ENCODE measurements around the gene OFD1. TPM values are rescaled to one million over a fixed set of nuclear protein-coding genes. Genes with fewer than 3 reads are reported as not detected.
A peak's percentile ranks its signal among the peaks of the same experiment; 100 is the strongest.

The OFD1 gene
- total and polyA plus RNA-seq, 4 donors = 8.4 to 61.6 (median 29.2) TPM

DNA sequence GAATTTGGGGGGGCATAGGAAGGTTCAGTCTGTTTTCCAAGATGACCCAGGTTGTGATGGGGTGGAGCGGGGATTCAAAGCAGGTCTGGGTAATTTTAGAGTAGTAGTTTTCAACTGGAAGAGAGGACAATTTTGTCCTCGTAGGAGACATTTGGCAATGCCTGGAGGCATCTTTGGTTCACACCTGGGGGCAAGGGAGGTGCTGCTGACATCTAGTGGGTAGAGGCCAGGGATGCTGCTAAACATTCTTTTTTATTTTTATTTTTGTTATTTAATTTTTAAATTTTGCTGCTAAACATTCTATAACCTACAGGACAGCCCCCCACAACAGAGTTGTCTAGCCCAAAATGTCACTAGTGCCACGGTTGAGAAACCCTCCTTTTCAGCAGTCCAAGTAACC, 43.7 kb upstream of the OFD1 start:
- H3K36me3 ChIP-seq (ENCODE audit: control insufficient read depth in 1 of 2, insufficient read depth in 2 of 2, low read length in 1 of 2) = no peaks in the 10 kb centered on the region
- H3K4me3 ChIP-seq (ENCODE audit: low read length in 2 of 2) = peak overlapping the region in 1 of 2 donors; percentile 83
- intact Hi-C loops (cut with DNase I) = loop anchor here (5.0 kb wide), 1 partner anchor 41 kb away; the partner anchor contains the start of genes OFD1 (in 2 of the 2) and TRAPPC2 (in 2 of the 2)
- H3K27ac ChIP-seq (ENCODE audit: low read depth in 1 of 2, low read length in 2 of 2) = no peak overlapping the region
- no peaks in the 10 kb centered on the region for H3K9me3 ChIP-seq (ENCODE audit: control insufficient read depth, low read length)
- DNase-seq (no peak), ATAC-seq (ENCODE audit: low FRiP score) (no peak)
- WGBS, 2 donors = 67 to 74% methylated on average over 3 of the region's 3 CpGs
- H3K27me3 ChIP-seq (ENCODE audit: control insufficient read depth in 1 of 2, insufficient read depth in 2 of 2, low read length in 1 of 2) = no peaks in the 10 kb centered on the region
- peaks cover 2 to 6% of the 10 kb centered on the region in 2 donors for H3K4me1 ChIP-seq (ENCODE audit: control insufficient read depth in 1 of 2, insufficient read depth in 2 of 2, low read length in 2 of 2)

DNA sequence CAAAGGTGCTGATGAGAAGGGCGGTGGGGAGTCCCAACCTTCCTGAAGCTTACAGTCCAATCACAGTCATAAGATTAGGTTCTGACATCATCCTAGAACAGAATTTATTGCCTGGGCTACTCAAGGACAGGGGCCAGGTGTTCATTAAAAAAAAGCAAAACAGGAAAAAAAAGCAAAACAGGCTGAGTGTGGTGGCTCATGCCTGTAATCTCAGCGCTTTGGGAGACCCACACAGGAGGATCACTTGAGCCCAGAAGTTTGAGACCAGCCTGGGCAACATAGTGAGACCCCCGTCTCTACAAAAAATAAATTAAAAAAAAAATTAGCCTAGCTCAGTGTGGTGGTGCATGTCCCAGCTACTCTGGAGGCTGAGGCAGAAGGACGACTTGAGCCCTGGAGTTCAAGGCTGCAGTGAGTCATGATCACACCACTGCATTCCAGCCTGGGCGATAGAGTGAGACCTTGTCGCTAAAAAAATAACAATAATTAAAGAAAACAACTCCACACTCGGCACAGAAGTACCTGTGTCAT, 42.6 kb upstream of the OFD1 start:
- 56 to 79% methylated on average over 7 of the region's 7 CpGs for WGBS, 2 donors
- H3K4me1 ChIP-seq (ENCODE audit: control insufficient read depth in 1 of 2, insufficient read depth in 2 of 2, low read length in 2 of 2) = peaks cover 2 to 13% of the 10 kb centered on the region in 2 donors
- intact Hi-C loops (cut with DNase I) = loop anchor here (5.0 kb wide), 1 partner anchor 40 kb away; the partner anchor contains the start of genes OFD1 (in 2 of the 2) and TRAPPC2 (in 2 of the 2)
- H3K9me3 ChIP-seq (ENCODE audit: control insufficient read depth, low read length) = no peaks in the 10 kb centered on the region
- no peak overlapping the region for H3K27ac ChIP-seq (ENCODE audit: low read depth in 1 of 2, low read length in 2 of 2)
- no peaks in the 10 kb centered on the region for H3K27me3 ChIP-seq (ENCODE audit: control insufficient read depth in 1 of 2, insufficient read depth in 2 of 2, low read length in 1 of 2)
- DNase-seq (no peak), ATAC-seq (ENCODE audit: low FRiP score) (no peak)
- H3K4me3 ChIP-seq (ENCODE audit: low read length in 2 of 2) = no peak overlapping the region
- H3K36me3 ChIP-seq (ENCODE audit: control insufficient read depth in 1 of 2, insufficient read depth in 2 of 2, low read length in 1 of 2) = no peaks in the 10 kb centered on the region

DNA sequence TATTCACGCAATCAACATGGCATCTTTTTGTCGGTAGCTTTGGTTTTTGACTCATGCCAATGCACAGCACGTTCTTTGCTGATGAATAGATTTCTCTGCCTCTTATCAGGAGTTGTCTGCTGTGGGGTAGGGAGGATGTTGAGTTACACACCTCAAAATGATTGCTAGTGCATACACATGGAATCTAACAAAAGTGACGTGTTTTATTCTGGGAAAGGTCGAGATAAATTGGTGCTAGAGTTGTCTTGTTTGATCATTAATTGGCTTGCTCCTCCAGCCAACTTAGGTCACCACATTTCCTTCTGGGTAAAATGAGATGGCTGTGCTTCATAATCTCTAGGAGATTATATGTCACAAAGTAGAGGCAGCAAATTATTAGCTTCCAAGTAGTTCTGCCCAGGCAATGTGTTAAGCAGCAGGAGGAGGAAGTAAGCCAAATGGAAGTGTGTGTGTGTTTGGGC, 41.7 kb upstream of the OFD1 start:
- H3K36me3 ChIP-seq (ENCODE audit: control insufficient read depth in 1 of 2, insufficient read depth in 2 of 2, low read length in 1 of 2) = no peaks in the 10 kb centered on the region
- no peaks in the 10 kb centered on the region for H3K9me3 ChIP-seq (ENCODE audit: control insufficient read depth, low read length)
- no peak overlapping the region for H3K27ac ChIP-seq (ENCODE audit: low read depth in 1 of 2, low read length in 2 of 2)
- WGBS, 2 donors = 79 to 89% methylated on average over 5 of the region's 5 CpGs
- H3K4me1 ChIP-seq (ENCODE audit: control insufficient read depth in 1 of 2, insufficient read depth in 2 of 2, low read length in 2 of 2) = peaks cover 2 to 14% of the 10 kb centered on the region in 2 donors
- ATAC-seq (ENCODE audit: low FRiP score) (no peak), DNase-seq (no peak)
- intact Hi-C loops (cut with DNase I) = loop anchor here (5.0 kb wide), 1 partner anchor 40 kb away; the partner anchor contains the start of genes OFD1 (in 2 of the 2) and TRAPPC2 (in 2 of the 2)
- H3K4me3 ChIP-seq (ENCODE audit: low read length in 2 of 2) = no peak overlapping the region
- no peaks in the 10 kb centered on the region for H3K27me3 ChIP-seq (ENCODE audit: control insufficient read depth in 1 of 2, insufficient read depth in 2 of 2, low read length in 1 of 2)

DNA sequence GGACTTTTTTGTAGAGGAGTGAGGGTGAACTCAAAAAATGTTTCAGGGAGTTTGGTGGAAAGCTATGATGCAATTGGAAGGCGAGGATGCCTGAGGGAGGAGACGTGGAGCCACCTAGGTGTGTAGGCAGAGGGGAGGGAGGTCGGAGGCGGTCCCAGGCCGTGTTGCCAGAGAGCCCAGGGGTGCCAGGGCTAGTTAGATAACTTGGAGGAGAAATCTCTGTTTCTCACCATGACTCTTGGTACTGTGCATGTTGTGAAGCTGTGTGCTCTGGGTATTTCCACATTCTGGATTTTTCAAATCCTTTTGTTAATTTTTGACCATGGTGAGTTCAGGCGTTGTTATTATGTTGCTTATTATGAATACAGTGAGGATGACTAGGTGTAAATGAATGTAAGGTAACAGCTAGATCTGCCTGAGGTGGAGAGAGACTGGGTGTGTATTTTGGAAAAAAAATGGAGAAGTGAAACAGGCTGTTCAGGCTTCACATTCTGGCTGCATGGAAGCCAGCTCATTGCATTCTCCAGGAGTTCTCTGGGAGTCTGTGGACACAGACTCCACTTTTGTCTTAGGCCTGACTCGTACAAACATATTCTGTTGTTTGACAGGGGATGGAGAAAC, 41.1 kb upstream of the OFD1 start:
- H3K36me3 ChIP-seq (ENCODE audit: control insufficient read depth in 1 of 2, insufficient read depth in 2 of 2, low read length in 1 of 2) = no peaks in the 10 kb centered on the region
- ATAC-seq (ENCODE audit: low FRiP score) = no peak
- no peak for DNase-seq
- WGBS, 2 donors = 53 to 58% methylated on average over 7 of the region's 7 CpGs
- H3K27ac ChIP-seq (ENCODE audit: low read depth in 1 of 2, low read length in 2 of 2) = no peak overlapping the region
- H3K4me1 ChIP-seq (ENCODE audit: control insufficient read depth in 1 of 2, insufficient read depth in 2 of 2, low read length in 2 of 2) = peaks cover 2 to 16% of the 10 kb centered on the region in 2 donors
- H3K27me3 ChIP-seq (ENCODE audit: control insufficient read depth in 1 of 2, insufficient read depth in 2 of 2, low read length in 1 of 2) = no peaks in the 10 kb centered on the region
- intact Hi-C loops (cut with DNase I) = loop anchor here (5.0 kb wide), 1 partner anchor 39 kb away; the partner anchor contains the start of genes OFD1 (in 2 of the 2) and TRAPPC2 (in 2 of the 2)
- H3K9me3 ChIP-seq (ENCODE audit: control insufficient read depth, low read length) = no peaks in the 10 kb centered on the region
- H3K4me3 ChIP-seq (ENCODE audit: low read length in 2 of 2) = no peak overlapping the region

DNA sequence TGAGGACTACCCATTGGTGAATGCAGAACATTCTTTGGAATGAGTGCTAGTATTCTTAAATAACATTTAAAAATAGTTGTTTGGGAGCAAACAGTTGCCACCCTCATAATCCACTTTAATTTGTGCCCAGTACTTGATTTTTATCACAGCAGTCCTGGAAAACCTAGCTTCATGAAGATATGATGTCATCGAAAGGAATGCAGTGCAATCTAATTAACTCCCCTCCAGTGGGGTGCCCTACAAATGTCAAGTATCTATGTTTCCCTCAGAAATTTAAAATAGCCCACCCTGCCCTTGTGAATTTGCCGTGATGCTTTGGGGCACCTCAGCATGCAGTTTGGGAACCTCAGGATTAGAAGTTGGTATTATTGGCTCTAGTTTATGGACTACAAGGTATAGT, 40.2 kb upstream of the OFD1 start:
- Histone ChIP-seq H3K27me3 (ENCODE audit: control insufficient read depth in 1 of 2, insufficient read depth in 2 of 2, low read length in 1 of 2) (no peaks in the 10 kb centered on the region), H3K4me3 (ENCODE audit: low read length in 2 of 2) (no peak overlapping the region), H3K27ac (ENCODE audit: low read depth in 1 of 2, low read length in 2 of 2) (no peak overlapping the region), H3K9me3 (ENCODE audit: control insufficient read depth, low read length) (no peaks in the 10 kb centered on the region), H3K4me1 (ENCODE audit: control insufficient read depth in 1 of 2, insufficient read depth in 2 of 2, low read length in 2 of 2) (peaks cover 2 to 16% of the 10 kb centered on the region in 2 donors), H3K36me3 (ENCODE audit: control insufficient read depth in 1 of 2, insufficient read depth in 2 of 2, low read length in 1 of 2) (no peaks in the 10 kb centered on the region)
- 56 to 77% methylated on average over 2 of the region's 2 CpGs for WGBS, 2 donors
- DNase-seq = no peak
- no peak for ATAC-seq (ENCODE audit: low FRiP score)
- intact Hi-C loops (cut with DNase I) = loop anchor here (5.0 kb wide), 1 partner anchor 38 kb away; the partner anchor contains the start of genes OFD1 (in 2 of the 2) and TRAPPC2 (in 2 of the 2)

DNA sequence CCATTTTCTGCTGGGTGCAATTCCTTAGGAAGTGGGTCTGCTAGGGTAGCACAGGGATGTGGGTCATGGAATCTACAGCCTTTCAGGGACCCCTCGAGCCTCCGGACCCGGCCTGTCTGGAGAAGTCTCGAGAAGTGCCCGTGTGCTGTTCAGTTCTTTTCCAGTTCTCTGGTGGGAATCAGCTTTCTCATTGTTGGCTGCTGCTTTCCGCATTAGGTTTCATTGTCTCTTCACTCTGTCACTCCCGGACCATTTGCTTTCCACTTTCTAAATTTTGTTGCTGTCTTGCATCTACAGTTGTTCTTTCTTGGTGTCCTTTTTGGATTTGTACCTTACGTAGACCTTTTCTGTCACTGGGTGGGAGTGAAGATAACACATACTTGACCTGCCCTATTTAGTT, 39.6 kb upstream of the OFD1 start:
- Histone ChIP-seq H3K4me1 (ENCODE audit: control insufficient read depth in 1 of 2, insufficient read depth in 2 of 2, low read length in 2 of 2) (peaks cover 2 to 16% of the 10 kb centered on the region in 2 donors), H3K4me3 (ENCODE audit: low read length in 2 of 2) (no peak overlapping the region), H3K27ac (ENCODE audit: low read depth in 1 of 2, low read length in 2 of 2) (peak overlapping the region in 1 of 2 donors; percentile 28)

DNA sequence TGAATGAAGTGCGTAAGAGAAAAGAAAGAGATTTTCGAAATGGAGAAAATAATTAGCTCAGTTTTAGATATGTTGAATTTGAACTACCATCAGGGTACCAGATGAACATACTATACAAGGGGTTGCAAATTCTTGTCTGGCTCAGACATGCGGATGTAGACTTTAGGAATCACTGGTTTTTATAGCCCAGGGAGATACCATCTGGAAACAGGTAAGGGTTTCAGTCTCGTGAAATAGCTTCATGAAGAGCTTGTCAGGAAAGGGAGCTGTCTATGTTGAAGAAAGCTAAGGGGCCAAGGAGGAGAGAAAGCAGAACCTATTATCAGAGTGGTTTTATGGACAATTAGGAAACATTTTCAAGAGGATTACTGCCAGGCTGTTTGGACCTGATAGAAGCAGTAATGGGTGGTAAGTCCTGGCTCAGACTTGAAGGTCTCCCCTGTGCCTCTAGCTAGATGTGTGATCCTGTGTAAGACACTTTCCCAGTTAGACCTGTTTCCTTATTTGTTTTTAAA, 38.9 kb upstream of the OFD1 start:
- WGBS, 2 donors = 95 to 98% methylated on average over 4 of the region's 4 CpGs
- ATAC-seq (ENCODE audit: low FRiP score) (no peak), DNase-seq (no peak)
- no peak overlapping the region for H3K4me3 ChIP-seq (ENCODE audit: low read length in 2 of 2)
- H3K27ac ChIP-seq (ENCODE audit: low read depth in 1 of 2, low read length in 2 of 2) = no peak overlapping the region
- no peaks in the 10 kb centered on the region for H3K27me3 ChIP-seq (ENCODE audit: control insufficient read depth in 1 of 2, insufficient read depth in 2 of 2, low read length in 1 of 2)
- H3K4me1 ChIP-seq (ENCODE audit: control insufficient read depth in 1 of 2, insufficient read depth in 2 of 2, low read length in 2 of 2) = peaks cover 2 to 13% of the 10 kb centered on the region in 2 donors
- H3K36me3 ChIP-seq (ENCODE audit: control insufficient read depth in 1 of 2, insufficient read depth in 2 of 2, low read length in 1 of 2) = no peaks in the 10 kb centered on the region
- intact Hi-C loops (cut with DNase I) = no loop called here
- no peaks in the 10 kb centered on the region for H3K9me3 ChIP-seq (ENCODE audit: control insufficient read depth, low read length)

More for the DNA sequence above, 39.6 kb upstream of the OFD1 start:
- DNase-seq (no peak), ATAC-seq (ENCODE audit: low FRiP score) (no peak)
- H3K36me3 ChIP-seq (ENCODE audit: control insufficient read depth in 1 of 2, insufficient read depth in 2 of 2, low read length in 1 of 2) = no peaks in the 10 kb centered on the region
- no peaks in the 10 kb centered on the region for H3K27me3 ChIP-seq (ENCODE audit: control insufficient read depth in 1 of 2, insufficient read depth in 2 of 2, low read length in 1 of 2)
- H3K9me3 ChIP-seq (ENCODE audit: control insufficient read depth, low read length) = no peaks in the 10 kb centered on the region
- 77 to 82% methylated on average over 8 of the region's 8 CpGs for WGBS, 2 donors
- intact Hi-C loops (cut with DNase I) = loop anchor here (5.0 kb wide), 1 partner anchor 37 kb away; the partner anchor contains the start of genes OFD1 (in 2 of the 2) and TRAPPC2 (in 2 of the 2)

DNA sequence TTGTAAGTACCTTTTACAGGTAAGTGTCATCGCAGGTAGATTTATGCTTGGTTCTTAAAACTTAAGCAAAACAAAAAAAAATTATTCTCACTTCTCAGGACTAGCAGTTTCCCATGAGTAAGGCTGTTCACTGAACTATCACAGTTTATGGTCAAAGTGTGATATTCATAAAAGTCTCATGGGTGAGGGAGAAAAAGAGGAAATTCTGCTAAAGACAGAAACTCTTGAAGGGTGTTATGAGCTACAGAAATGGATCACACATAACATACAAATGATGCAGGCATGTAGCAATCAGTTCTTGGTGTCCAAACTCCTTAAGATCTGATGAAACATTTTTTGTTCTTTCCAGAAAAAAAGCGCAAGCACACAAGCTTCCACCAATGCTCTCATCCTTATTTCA, 37.1 kb upstream of the OFD1 start:
- no peak overlapping the region for H3K27ac ChIP-seq (ENCODE audit: low read depth in 1 of 2, low read length in 2 of 2)
- DNase-seq = no peak
- H3K27me3 ChIP-seq (ENCODE audit: control insufficient read depth in 1 of 2, insufficient read depth in 2 of 2, low read length in 1 of 2) = no peaks in the 10 kb centered on the region
- intact Hi-C loops (cut with DNase I) = no loop called here
- 92 to 99% methylated on average over 2 of the region's 2 CpGs for WGBS, 2 donors
- no peak for ATAC-seq (ENCODE audit: low FRiP score)
- H3K9me3 ChIP-seq (ENCODE audit: control insufficient read depth, low read length) = no peaks in the 10 kb centered on the region
- peaks cover 2 to 13% of the 10 kb centered on the region in 2 donors for H3K4me1 ChIP-seq (ENCODE audit: control insufficient read depth in 1 of 2, insufficient read depth in 2 of 2, low read length in 2 of 2)
- H3K36me3 ChIP-seq (ENCODE audit: control insufficient read depth in 1 of 2, insufficient read depth in 2 of 2, low read length in 1 of 2) = no peaks in the 10 kb centered on the region
- H3K4me3 ChIP-seq (ENCODE audit: low read length in 2 of 2) = no peak overlapping the region

All from aorta (tissue), 5 donors.